Mammary epithelial cell (primary cell): ENCODE data around the gene NOL4L.

Experiments used
- CTCF ChIP-seq, 2 donors: IDR thresholded peaks in 1 of 2; conservative IDR thresholded peaks in 1 of 2; 2 replicates each; pipeline ENCODE4 v1.5.1; 2011 to 2012; ENCODE audit warnings: inconsistent platforms in 2 of 2, low read length in 2 of 2, mild to moderate bottlenecking in 2 of 2, control low read depth in 1 of 2, low read depth in 1 of 2; ENCODE audit not compliant: insufficient read depth in 1 of 2; ENCODE audit errors: extremely low read depth in 1 of 2
- EZH2 ChIP-seq: IDR thresholded peaks from 2 replicates; pipeline ENCODE4 v1.6.1; 2012; ENCODE audit warnings: low read length, inconsistent platforms, borderline replicate concordance

DNA sequence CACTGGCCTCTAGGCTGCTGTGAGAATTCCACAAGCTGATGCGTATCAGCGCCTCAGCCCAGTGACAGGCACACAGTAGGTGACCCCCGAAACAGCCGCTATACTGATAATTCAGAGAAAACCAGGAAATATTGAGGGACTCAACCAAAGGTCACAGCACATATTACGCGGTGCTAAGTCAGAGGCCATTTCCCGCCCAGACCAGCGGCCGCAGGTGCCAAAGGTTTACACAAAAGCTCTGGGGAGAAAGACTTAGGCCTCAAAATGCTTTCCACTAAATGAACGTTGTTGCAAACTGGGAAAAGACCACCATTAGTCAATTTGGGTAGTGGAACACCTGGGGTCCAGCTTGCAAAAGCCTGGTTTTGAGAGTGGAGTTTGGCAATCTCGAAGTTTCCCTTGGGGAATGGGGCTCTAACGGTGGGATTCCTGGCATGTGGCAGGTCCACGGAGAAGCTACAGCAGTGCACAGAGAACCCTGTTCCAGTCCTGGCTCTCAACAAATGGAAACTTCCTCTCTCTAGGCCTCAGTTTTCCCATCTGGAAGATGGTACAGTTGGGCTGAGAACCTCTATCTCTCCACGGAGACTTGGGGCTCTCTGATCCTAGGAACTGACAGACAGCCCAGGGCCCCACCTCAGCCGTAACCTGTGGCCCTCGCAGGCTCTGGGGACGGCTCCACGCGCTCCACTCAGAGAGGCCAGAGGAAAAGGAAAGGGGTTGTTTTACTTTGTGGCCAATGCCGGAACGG lies 4.7 kb downstream of the NOL4L start:
- TF ChIP-seq CTCF (conservative IDR thresholded peaks at IDR 0.05 in 1 of 2, IDR thresholded peaks at IDR 0.05 in 1 of 2; ENCODE audit: extremely low read depth in 1 of 2, insufficient read depth in 1 of 2, low read depth in 1 of 2, low read length in 2 of 2) (no peak), EZH2 (no peak)
